HepG2 (cell line): ENCODE results near the gene RIPOR3. TPM values are rescaled to one million over a fixed set of nuclear protein-coding genes. Genes with fewer than 3 reads are reported as not detected.

Experiments used
- AGO1 ChIP-seq: fragments of 200-400 bp; formaldehyde crosslinking; IDR thresholded peaks from 2 replicates; pipeline ENCODE4 v1.6.1; 2017; ENCODE audit warnings: mild to moderate bottlenecking, low read depth, low read length, moderate library complexity; ENCODE audit not compliant: poor library complexity, severe bottlenecking
- GABPB1 ChIP-seq: IDR thresholded peaks from 2 replicates; pipeline ENCODE4 v1.6.1; 2016; ENCODE audit warnings: mild to moderate bottlenecking, missing genetic modification reagents, moderate library complexity, missing compliant biosample characterization
- IKZF4 ChIP-seq: sonication (generic); formaldehyde crosslinking; IDR thresholded peaks from 2 replicates; pipeline ENCODE4 v1.5.1; 2020; ENCODE audit warnings: borderline replicate concordance, mild to moderate bottlenecking, low read depth, missing genetic modification reagents; ENCODE audit errors: not compliant biosample characterization
- KDM1A ChIP-seq: IDR thresholded peaks from 2 replicates; pipeline ENCODE4 v1.6.1; 2016; ENCODE audit warnings: missing compliant biosample characterization
- REPIN1 ChIP-seq: sonication (generic); formaldehyde crosslinking; IDR thresholded peaks from 2 replicates; pipeline ENCODE4 v1.8.0; 2022; ENCODE audit warnings: missing genetic modification reagents, low read depth, mild to moderate bottlenecking, borderline replicate concordance
- SRSF1 ChIP-seq: fragments of 200-400 bp; formaldehyde crosslinking; optimal IDR thresholded peaks from 2 replicates; pipeline ENCODE3; 2017; ENCODE audit warnings: mild to moderate bottlenecking, low read depth, low read length, moderate library complexity
- THAP7 ChIP-seq: sonication (generic); formaldehyde crosslinking; IDR thresholded peaks from 2 replicates; pipeline ENCODE4 v1.8.1; 2023; ENCODE audit warnings: mild to moderate bottlenecking, missing genetic modification reagents
- ZBTB20 ChIP-seq: sonication (generic); formaldehyde crosslinking; IDR thresholded peaks from 2 replicates; pipeline ENCODE4 v1.8.1; 2023; ENCODE audit warnings: missing genetic modification reagents, low read depth, mild to moderate bottlenecking, borderline replicate concordance
- ZMYM3 ChIP-seq: sonication (generic); formaldehyde crosslinking; IDR thresholded peaks from 2 replicates; pipeline ENCODE4 v1.5.1; 2020; ENCODE audit warnings: mild to moderate bottlenecking, missing genetic modification reagents
- ZNF546 ChIP-seq: sonication (generic); formaldehyde crosslinking; conservative IDR thresholded peaks from 2 replicates; pipeline ENCODE4 v1.8.1; 2023; ENCODE audit warnings: mild to moderate bottlenecking, missing genetic modification reagents
- ZNF883 ChIP-seq: sonication (generic); formaldehyde crosslinking; IDR thresholded peaks from 2 replicates; pipeline ENCODE4 v1.5.1; 2020; ENCODE audit warnings: mild to moderate bottlenecking, missing genetic modification reagents; ENCODE audit errors: not compliant biosample characterization
- ZNF891 ChIP-seq: sonication (generic); formaldehyde crosslinking; IDR thresholded peaks from 2 replicates; pipeline ENCODE4 v1.5.0; 2020; ENCODE audit warnings: mild to moderate bottlenecking, missing genetic modification reagents
- ZSCAN21 ChIP-seq: sonication (generic); formaldehyde crosslinking; IDR thresholded peaks from 2 replicates; pipeline ENCODE4 v1.8.0; 2022; ENCODE audit warnings: mild to moderate bottlenecking, missing genetic modification reagents, moderate library complexity, borderline replicate concordance
- polyA plus RNA-seq, 8 experiments: library from polyadenylated mRNA; depleted of rRNA in 3 of 8; stranded (reverse) in 7 of 8; unstranded in 1 of 8; fragments of >200 nt; fragmentation: Illumina TruSeq in 4 of 8; extraction: Trizol in 4 of 8; gene quantifications; 2 replicates each; pipeline versions ENCODE4 v1.2.1 to v1.2.3, GENCODE V29; 2011 to 2016; ENCODE audit warnings: low read depth in 4 of 8, missing spikeins in 1 of 8, mixed read lengths in 1 of 8; ENCODE audit not compliant: insufficient read depth in 1 of 8
- total RNA-seq, 5 experiments: library from RNA; depleted of rRNA; stranded (reverse); fragments of >200 nt; fragmentation: Illumina TruSeq; extraction: Trizol; gene quantifications; 2 replicates each; pipeline ENCODE4 v1.2.3, GENCODE V29; 2016; ENCODE audit warnings: low read depth in 1 of 5
- TF ChIP-seq, protein P1 (sequence below): sonication (generic); formaldehyde crosslinking; IDR thresholded peaks from 2 replicates; pipeline ENCODE4 v1.5.1; 2020; ENCODE audit warnings: mild to moderate bottlenecking, missing genetic modification reagents, moderate library complexity
- TF ChIP-seq, protein P2 (sequence below): IDR thresholded peaks from 2 replicates; pipeline ENCODE4 v1.6.1; 2016

RIPOR3 gene
- total and polyA plus RNA-seq, 2 of the 13 experiments (the other 11 are each of a cell fraction or from before 2014, with no cell fraction given) = 0.18 TPM; not detected in 1

DNA sequence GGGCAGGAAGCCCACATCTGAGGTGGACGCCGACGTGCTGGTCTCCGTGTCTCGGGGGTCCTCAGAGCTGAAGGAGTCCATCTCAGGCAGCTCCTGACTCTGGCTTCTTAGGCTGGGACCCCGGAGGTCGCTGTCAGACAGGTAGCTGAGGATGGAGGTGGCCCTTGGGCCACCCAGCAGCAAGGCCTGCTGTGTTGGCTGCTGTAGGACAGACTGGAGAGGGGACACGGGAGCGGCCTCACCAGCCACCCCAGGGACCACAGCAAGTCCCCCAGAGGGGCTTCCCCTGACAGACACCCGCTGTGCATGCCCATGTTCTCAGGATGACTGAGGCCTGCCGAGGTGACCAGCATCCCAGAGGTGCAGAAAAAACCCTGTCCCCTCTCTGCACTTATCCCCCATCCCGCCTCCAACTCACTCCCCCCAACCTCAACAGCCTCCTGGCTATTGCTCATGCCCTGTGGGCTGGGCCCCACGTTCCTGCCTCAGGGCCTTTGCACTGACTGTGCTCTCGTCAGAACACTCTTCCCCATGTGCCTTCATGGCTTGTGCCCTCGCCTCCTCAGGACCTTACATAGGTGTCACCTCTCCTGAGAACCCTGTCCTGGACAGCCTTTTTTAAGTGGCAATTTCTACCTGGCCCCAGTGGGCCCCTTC lies 88.8 kb downstream of the RIPOR3 start (continued):
- TF ChIP-seq, protein P1, sequence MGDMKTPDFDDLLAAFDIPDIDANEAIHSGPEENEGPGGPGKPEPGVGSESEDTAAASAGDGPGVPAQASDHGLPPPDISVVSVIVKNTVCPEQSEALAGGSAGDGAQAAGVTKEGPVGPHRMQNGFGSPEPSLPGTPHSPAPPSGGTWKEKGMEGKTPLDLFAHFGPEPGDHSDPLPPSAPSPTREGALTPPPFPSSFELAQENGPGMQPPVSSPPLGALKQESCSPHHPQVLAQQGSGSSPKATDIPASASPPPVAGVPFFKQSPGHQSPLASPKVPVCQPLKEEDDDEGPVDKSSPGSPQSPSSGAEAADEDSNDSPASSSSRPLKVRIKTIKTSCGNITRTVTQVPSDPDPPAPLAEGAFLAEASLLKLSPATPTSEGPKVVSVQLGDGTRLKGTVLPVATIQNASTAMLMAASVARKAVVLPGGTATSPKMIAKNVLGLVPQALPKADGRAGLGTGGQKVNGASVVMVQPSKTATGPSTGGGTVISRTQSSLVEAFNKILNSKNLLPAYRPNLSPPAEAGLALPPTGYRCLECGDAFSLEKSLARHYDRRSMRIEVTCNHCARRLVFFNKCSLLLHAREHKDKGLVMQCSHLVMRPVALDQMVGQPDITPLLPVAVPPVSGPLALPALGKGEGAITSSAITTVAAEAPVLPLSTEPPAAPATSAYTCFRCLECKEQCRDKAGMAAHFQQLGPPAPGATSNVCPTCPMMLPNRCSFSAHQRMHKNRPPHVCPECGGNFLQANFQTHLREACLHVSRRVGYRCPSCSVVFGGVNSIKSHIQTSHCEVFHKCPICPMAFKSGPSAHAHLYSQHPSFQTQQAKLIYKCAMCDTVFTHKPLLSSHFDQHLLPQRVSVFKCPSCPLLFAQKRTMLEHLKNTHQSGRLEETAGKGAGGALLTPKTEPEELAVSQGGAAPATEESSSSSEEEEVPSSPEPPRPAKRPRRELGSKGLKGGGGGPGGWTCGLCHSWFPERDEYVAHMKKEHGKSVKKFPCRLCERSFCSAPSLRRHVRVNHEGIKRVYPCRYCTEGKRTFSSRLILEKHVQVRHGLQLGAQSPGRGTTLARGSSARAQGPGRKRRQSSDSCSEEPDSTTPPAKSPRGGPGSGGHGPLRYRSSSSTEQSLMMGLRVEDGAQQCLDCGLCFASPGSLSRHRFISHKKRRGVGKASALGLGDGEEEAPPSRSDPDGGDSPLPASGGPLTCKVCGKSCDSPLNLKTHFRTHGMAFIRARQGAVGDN (CRISPR knock-in tag) = peak; percentile 34; the same call in 1 of the 2 replicates
- TF ChIP-seq ZBTB20 = no peak
- 0 out of 2 replicates have a peak, but pooled peaks have one; percentile 31 for TF ChIP-seq ZSCAN21
- TF ChIP-seq THAP7 (CRISPR knock-in tag) = no peak
- 0 out of 2 replicates have a peak, but pooled peaks have one; percentile 4 for TF ChIP-seq GABPB1 (CRISPR knock-in tag)
- TF ChIP-seq SRSF1 = no peak
- peak; percentile 72 for TF ChIP-seq ZNF883 (CRISPR knock-in tag)
- no peak; the same call in 1 of the 2 replicates for TF ChIP-seq ZNF546
- no peak for TF ChIP-seq REPIN1
- TF ChIP-seq ZMYM3 (CRISPR knock-in tag) = peak; percentile 97
- TF ChIP-seq, protein P2, sequence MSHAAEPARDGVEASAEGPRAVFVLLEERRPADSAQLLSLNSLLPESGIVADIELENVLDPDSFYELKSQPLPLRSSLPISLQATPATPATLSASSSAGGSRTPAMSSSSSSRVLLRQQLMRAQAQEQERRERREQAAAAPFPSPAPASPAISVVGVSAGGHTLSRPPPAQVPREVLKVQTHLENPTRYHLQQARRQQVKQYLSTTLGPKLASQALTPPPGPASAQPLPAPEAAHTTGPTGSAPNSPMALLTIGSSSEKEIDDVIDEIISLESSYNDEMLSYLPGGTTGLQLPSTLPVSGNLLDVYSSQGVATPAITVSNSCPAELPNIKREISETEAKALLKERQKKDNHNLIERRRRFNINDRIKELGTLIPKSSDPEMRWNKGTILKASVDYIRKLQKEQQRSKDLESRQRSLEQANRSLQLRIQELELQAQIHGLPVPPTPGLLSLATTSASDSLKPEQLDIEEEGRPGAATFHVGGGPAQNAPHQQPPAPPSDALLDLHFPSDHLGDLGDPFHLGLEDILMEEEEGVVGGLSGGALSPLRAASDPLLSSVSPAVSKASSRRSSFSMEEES = no peak
- TF ChIP-seq IKZF4 (CRISPR knock-in tag) = peak; percentile 48
- TF ChIP-seq ZNF891 = no peak
- TF ChIP-seq KDM1A = peak; percentile 85
- TF ChIP-seq AGO1 = no peak
